OCI-LY7 (cell line): Measurements from ENCODE around the gene DAPK2. TPM values are rescaled to one million over a fixed set of nuclear protein-coding genes. Genes with fewer than 3 reads are reported as not detected.
A peak's percentile ranks its signal among the peaks of the same experiment; 100 is the strongest.

Source experiments
- BruUV-seq: library from RNA; stranded (reverse); fragments of 400-500 nt; replicated peaks from 2 replicates; lab custom pipeline; 2021; lab: Mats Ljungman, UMichigan
- CTCF ChIA-PET: fragments of 300-600 bp; sonication (Branson Sonifier 250); formaldehyde crosslinking; loops from one replicate; lab custom pipeline; 2022; ENCODE audit warnings: antibody characterized with exemption; ENCODE audit not compliant: unreplicated experiment; lab: Charles Lee
- POLR2A ChIA-PET: fragments of 300-600 bp; sonication (Branson Sonifier 250); formaldehyde crosslinking; loops from one replicate; lab custom pipeline; 2022; ENCODE audit warnings: antibody characterized with exemption; lab: Charles Lee
- DNase-seq: peaks from one replicate; pipeline ENCODE4 v3.0.0-alpha.2; 2015; ENCODE audit warnings: low spot score
- H2AFZ ChIP-seq: fragments of 200-600 bp; sonication (generic), shearing (Covaris generic); 2 replicates; pipeline ENCODE4 v1.6.1; 2014; ENCODE audit warnings: mild to moderate bottlenecking, antibody characterized with exemption, low read length, moderate library complexity
- H3K27ac ChIP-seq: fragments of 200-600 bp; sonication (generic); 2 replicates; pipeline ENCODE4 v1.5.1; 2014; ENCODE audit warnings: mixed run types, low read depth, mild to moderate bottlenecking, moderate library complexity, low read length, inconsistent platforms; ENCODE audit not compliant: poor library complexity, severe bottlenecking
- H3K36me3 ChIP-seq: fragments of 200-600 bp; sonication (generic); 2 replicates; pipeline ENCODE4 v1.6.1; 2014; ENCODE audit warnings: mild to moderate bottlenecking, antibody characterized with exemption, low read length, moderate library complexity, mixed read lengths; ENCODE audit not compliant: insufficient read depth
- H3K4me1 ChIP-seq: fragments of 200-600 bp; sonication (generic); 2 replicates; pipeline ENCODE4 v1.5.1; 2014; ENCODE audit warnings: mild to moderate bottlenecking, low read length; ENCODE audit not compliant: insufficient read depth, poor library complexity, severe bottlenecking
- H3K4me2 ChIP-seq: fragments of 200-600 bp; sonication (generic); 2 replicates; pipeline ENCODE4 v1.6.1; 2014; ENCODE audit warnings: mild to moderate bottlenecking, low read length
- H3K4me3 ChIP-seq: fragments of 200-600 bp; sonication (generic); 2 replicates; pipeline ENCODE4 v1.5.1; 2014; ENCODE audit warnings: mild to moderate bottlenecking, low read depth, low read length; ENCODE audit not compliant: poor library complexity, severe bottlenecking
- H3K79me2 ChIP-seq: fragments of 200-600 bp; sonication (generic); 2 replicates; pipeline ENCODE4 v1.6.1; 2016; ENCODE audit warnings: low read depth, mild to moderate bottlenecking, low read length, moderate library complexity, mixed read lengths; ENCODE audit not compliant: insufficient read depth
- H3K9me2 ChIP-seq: fragments of 200-600 bp; sonication (generic); 2 replicates; pipeline ENCODE4 v1.6.1; 2016; ENCODE audit warnings: mild to moderate bottlenecking, low read length, mixed read lengths; ENCODE audit not compliant: insufficient read depth
- H3K9me3 ChIP-seq: fragments of 200-600 bp; sonication (generic); 2 replicates; pipeline ENCODE4 v1.6.1; 2014; ENCODE audit warnings: mild to moderate bottlenecking, mixed run types, low read length, mixed read lengths
- H4K20me1 ChIP-seq: fragments of 200-600 bp; sonication (generic); 2 replicates; pipeline ENCODE4 v1.6.1; 2014; ENCODE audit warnings: mild to moderate bottlenecking, antibody characterized with exemption, low read length, moderate library complexity, mixed read lengths; ENCODE audit not compliant: insufficient read depth
- EZH2phosphoT487 ChIP-seq: fragments of 200-600 bp; sonication (generic); IDR thresholded peaks from 2 replicates; pipeline ENCODE4 v1.6.1; 2018; ENCODE audit warnings: low read depth, borderline replicate concordance, mild to moderate bottlenecking, mixed run types, antibody characterized with exemption, low read length, moderate library complexity, mixed read lengths
- intact Hi-C: fragments of 100-400 bp; cut with micrococcal nuclease; formaldehyde crosslinking; loops from one replicate; pipeline ENCODE4 v1.10.0; 2022; ENCODE audit not compliant: unreplicated experiment
- total RNA-seq, 2 experiments: library from RNA; depleted of rRNA in 1 of 2; stranded (reverse); fragments of >200 nt in 1 of 2; shearing (Covaris generic) in 1 of 2; gene quantifications; 2 replicates each; pipeline ENCODE4 v1.2.3, GENCODE V29; 2014 to 2022
- TF ChIP-seq, protein P1 (sequence below): fragments of 200-600 bp; sonication (generic); conservative IDR thresholded peaks from 2 replicates; pipeline ENCODE4 v1.5.1; 2014; ENCODE audit warnings: mild to moderate bottlenecking, antibody characterized with exemption, low read length, moderate library complexity, mixed read lengths

DAPK2 gene
- total RNA-seq, 2 experiments from 2014 or later = 0.36 to 1.2 TPM

- no peak for DNase-seq
- TF ChIP-seq, protein P1, sequence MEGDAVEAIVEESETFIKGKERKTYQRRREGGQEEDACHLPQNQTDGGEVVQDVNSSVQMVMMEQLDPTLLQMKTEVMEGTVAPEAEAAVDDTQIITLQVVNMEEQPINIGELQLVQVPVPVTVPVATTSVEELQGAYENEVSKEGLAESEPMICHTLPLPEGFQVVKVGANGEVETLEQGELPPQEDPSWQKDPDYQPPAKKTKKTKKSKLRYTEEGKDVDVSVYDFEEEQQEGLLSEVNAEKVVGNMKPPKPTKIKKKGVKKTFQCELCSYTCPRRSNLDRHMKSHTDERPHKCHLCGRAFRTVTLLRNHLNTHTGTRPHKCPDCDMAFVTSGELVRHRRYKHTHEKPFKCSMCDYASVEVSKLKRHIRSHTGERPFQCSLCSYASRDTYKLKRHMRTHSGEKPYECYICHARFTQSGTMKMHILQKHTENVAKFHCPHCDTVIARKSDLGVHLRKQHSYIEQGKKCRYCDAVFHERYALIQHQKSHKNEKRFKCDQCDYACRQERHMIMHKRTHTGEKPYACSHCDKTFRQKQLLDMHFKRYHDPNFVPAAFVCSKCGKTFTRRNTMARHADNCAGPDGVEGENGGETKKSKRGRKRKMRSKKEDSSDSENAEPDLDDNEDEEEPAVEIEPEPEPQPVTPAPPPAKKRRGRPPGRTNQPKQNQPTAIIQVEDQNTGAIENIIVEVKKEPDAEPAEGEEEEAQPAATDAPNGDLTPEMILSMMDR = no peak
- no peak for TF ChIP-seq EZH2phosphoT487
- peaks cover 26% of the 10 kb centered on the region for H3K4me1 ChIP-seq
- no peaks in the 10 kb centered on the region for H3K79me2 ChIP-seq
- intact Hi-C loops = loop anchor here (10.0 kb wide), 1 partner anchor 430 kb away; no protein-coding TSS in a partner anchor
- no peaks in the 10 kb centered on the region for H3K9me2 ChIP-seq
- CTCF ChIA-PET = interaction anchor here (1.4 kb wide), 1 partner anchor 116 kb away, joined by 4 read pairs; no protein-coding TSS in a partner anchor
- H3K27ac ChIP-seq = no peak overlapping the region
- BruUV-seq = no TSS peak
- H2AFZ ChIP-seq = no peak overlapping the region
- no peaks in the 10 kb centered on the region for H3K36me3 ChIP-seq
- POLR2A ChIA-PET = interaction anchor here (1.0 to 1.6 kb wide), 2 partner anchors 12 to 25 kb away, joined by 4 read pairs; no protein-coding TSS in a partner anchor
- no peaks in the 10 kb centered on the region for H4K20me1 ChIP-seq
- H3K4me2 ChIP-seq = no peak overlapping the region
- H3K9me3 ChIP-seq = no peaks in the 10 kb centered on the region
- no peak overlapping the region for H3K4me3 ChIP-seq
Observed at GRCh38 chr15:63895194-63895593, 151.1 kb downstream of the DAPK2 start.

- no peaks in the 10 kb centered on the region for H3K9me3 ChIP-seq
- H3K27ac ChIP-seq = no peak overlapping the region
- DNase-seq = no peak
- intact Hi-C loops = loop anchor here (10.0 kb wide), 1 partner anchor 430 kb away; no protein-coding TSS in a partner anchor
- no peaks in the 10 kb centered on the region for H3K9me2 ChIP-seq
- CTCF ChIA-PET = interaction anchor here (1.4 kb wide), 1 partner anchor 116 kb away, joined by 4 read pairs; no protein-coding TSS in a partner anchor
- no TSS peak for BruUV-seq
- TF ChIP-seq, protein P1 = no peak
- no peak for TF ChIP-seq EZH2phosphoT487
- no peak overlapping the region for H2AFZ ChIP-seq
- H3K4me1 ChIP-seq = peaks cover 26% of the 10 kb centered on the region
- H3K79me2 ChIP-seq = no peaks in the 10 kb centered on the region
- no peaks in the 10 kb centered on the region for H3K36me3 ChIP-seq
- no peaks in the 10 kb centered on the region for H4K20me1 ChIP-seq
- POLR2A ChIA-PET = interaction anchor here (1.0 kb wide), 1 partner anchor 25 kb away, joined by 4 read pairs; no protein-coding TSS in a partner anchor
- 0 out of 2 replicates have a peak overlapping the region, but pooled peaks have one; percentile 15 for H3K4me2 ChIP-seq
- H3K4me3 ChIP-seq = no peak overlapping the region
Observed at GRCh38 chr15:63894662-63894949, 151.7 kb downstream of the DAPK2 start.

GRCh38 chr15:63893866-63894661, 152.2 kb downstream of the DAPK2 start:
- no peaks in the 10 kb centered on the region for H3K9me2 ChIP-seq
- H3K4me2 ChIP-seq = no peak overlapping the region
- H3K4me1 ChIP-seq = peaks cover 26% of the 10 kb centered on the region
- no TSS peak for BruUV-seq
- no peak for DNase-seq
- ChIA-PET POLR2A (interaction anchor here (0.8 to 1.0 kb wide), 2 partner anchors 11 to 24 kb away, joined by 3 to 4 read pairs; no protein-coding TSS in a partner anchor), CTCF (interaction anchor here (0.7 to 1.4 kb wide), 2 partner anchors 12 to 117 kb away, joined by 3 to 4 read pairs; no protein-coding TSS in a partner anchor)
- intact Hi-C loops = loop anchor here (10.0 kb wide), 1 partner anchor 429 kb away; no protein-coding TSS in a partner anchor
- no peak overlapping the region for H3K27ac ChIP-seq
- TF ChIP-seq, protein P1 = no peak
- no peak for TF ChIP-seq EZH2phosphoT487
- no peaks in the 10 kb centered on the region for H3K79me2 ChIP-seq
- no peaks in the 10 kb centered on the region for H3K9me3 ChIP-seq
- H2AFZ ChIP-seq = no peak overlapping the region
- no peak overlapping the region for H3K4me3 ChIP-seq
- H4K20me1 ChIP-seq = no peaks in the 10 kb centered on the region
- H3K36me3 ChIP-seq = no peaks in the 10 kb centered on the region
